Measurements from ENCODE around the gene SOHLH1. TPM values are rescaled to one million over a fixed set of nuclear protein-coding genes. Genes with fewer than 3 reads are reported as not detected.

Gene SOHLH1
- total and polyA plus RNA-seq, 2 of the 13 experiments (the other 11 are each of a cell fraction or from before 2014, with no cell fraction given), result 0.15 TPM

DNA sequence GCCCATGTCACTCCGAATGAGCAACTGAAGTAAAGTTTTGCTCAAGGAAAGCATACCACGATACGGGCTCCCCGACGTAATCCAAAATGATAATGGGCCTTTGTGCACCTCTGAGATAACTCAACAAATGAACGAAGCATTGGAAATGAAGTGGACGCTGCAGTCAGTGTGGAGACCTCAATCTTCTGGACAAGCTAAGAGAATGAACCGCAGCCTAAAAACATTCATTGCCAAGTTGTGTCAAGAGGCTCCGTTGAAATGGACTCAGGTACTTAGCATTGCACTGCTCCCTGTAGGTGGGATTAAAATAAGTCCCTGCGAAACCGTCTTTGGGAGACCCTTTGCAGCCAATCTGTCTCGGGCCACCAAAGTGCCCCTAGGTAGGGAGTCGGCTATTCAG lies 40.0 kb downstream of the SOHLH1 start (continued):
- no peak for TF ChIP-seq ZNF557 (CRISPR knock-in tag; IDR thresholded peaks at IDR 0.05)
- TF ChIP-seq, protein P1, sequence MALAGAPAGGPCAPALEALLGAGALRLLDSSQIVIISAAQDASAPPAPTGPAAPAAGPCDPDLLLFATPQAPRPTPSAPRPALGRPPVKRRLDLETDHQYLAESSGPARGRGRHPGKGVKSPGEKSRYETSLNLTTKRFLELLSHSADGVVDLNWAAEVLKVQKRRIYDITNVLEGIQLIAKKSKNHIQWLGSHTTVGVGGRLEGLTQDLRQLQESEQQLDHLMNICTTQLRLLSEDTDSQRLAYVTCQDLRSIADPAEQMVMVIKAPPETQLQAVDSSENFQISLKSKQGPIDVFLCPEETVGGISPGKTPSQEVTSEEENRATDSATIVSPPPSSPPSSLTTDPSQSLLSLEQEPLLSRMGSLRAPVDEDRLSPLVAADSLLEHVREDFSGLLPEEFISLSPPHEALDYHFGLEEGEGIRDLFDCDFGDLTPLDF (CRISPR knock-in tag; IDR thresholded peaks at IDR 0.05), result no peak
- no peak for TF ChIP-seq XRCC5 (optimal IDR thresholded peaks at IDR 0.05; ENCODE audit: low read length)
- no peak for TF ChIP-seq ZNF337 (CRISPR knock-in tag; IDR thresholded peaks at IDR 0.05; ENCODE audit: borderline replicate concordance, low read depth)
- TF ChIP-seq, protein P2, sequence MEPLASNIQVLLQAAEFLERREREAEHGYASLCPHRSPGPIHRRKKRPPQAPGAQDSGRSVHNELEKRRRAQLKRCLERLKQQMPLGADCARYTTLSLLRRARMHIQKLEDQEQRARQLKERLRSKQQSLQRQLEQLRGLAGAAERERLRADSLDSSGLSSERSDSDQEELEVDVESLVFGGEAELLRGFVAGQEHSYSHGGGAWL (CRISPR knock-in tag; IDR thresholded peaks at IDR 0.05), result no peak
- TF ChIP-seq, protein P3, sequence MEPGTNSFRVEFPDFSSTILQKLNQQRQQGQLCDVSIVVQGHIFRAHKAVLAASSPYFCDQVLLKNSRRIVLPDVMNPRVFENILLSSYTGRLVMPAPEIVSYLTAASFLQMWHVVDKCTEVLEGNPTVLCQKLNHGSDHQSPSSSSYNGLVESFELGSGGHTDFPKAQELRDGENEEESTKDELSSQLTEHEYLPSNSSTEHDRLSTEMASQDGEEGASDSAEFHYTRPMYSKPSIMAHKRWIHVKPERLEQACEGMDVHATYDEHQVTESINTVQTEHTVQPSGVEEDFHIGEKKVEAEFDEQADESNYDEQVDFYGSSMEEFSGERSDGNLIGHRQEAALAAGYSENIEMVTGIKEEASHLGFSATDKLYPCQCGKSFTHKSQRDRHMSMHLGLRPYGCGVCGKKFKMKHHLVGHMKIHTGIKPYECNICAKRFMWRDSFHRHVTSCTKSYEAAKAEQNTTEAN (CRISPR knock-in tag; conservative IDR thresholded peaks at IDR 0.05), result no peak
- TF ChIP-seq KAT2B (IDR thresholded peaks at IDR 0.05; ENCODE audit: borderline replicate concordance, low read depth, low read length), result no peak
- TF ChIP-seq ZNF607 (CRISPR knock-in tag; IDR thresholded peaks at IDR 0.05; ENCODE audit: borderline replicate concordance), result no peak

DNA sequence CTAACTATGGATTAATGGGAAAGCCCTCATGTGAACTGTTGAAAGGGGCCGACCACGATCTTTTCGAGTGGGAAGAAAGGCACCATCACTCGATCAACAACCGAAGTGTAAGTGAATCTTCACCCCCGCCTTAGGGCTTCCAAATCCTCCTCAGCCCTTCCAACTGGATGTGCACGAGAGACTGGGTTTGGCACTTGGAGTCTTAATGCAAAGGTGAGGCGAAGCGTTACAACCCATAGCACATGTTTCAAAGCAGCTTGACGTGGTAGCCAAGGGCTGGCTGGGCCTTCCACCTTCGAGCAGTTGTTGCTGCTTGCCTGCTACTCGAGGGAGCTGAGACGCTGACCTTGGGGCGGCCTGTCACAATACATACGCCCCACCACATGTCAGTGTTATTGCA lies 41.9 kb downstream of the SOHLH1 start:
- WGBS (ENCODE audit: low lambda C conversion rate), result 14% methylated on average over 9 of the region's 15 CpGs
- Histone ChIP-seq H3K4me2 (ENCODE audit: low read depth, low read length) (no peak overlapping the region), H4K20me1 (ENCODE audit: insufficient read depth, low read length) (no peaks in the 10 kb centered on the region), H2AFZ (ENCODE audit: low read length) (no peak overlapping the region), H3K27me3 (ENCODE audit: control insufficient read depth in 1 of 2, insufficient read depth in 2 of 2, low read length in 2 of 2) (peaks cover 6 to 50% of the 10 kb centered on the region in 2 experiments; a peak in 4 of 5 replicates), H3K27ac (ENCODE audit: extremely low read length, insufficient read depth, low read length) (no peak overlapping the region), H3K4me3 (replicated peaks in 1 of 3; ENCODE audit: insufficient read depth in 1 of 3, low read depth in 2 of 3, low read length in 3 of 3) (no peak overlapping the region), H3K79me2 (ENCODE audit: insufficient read depth, low read length) (no peaks in the 10 kb centered on the region), H3K9ac (ENCODE audit: insufficient read depth, low read depth, low read length) (no peak overlapping the region), H3K36me3 (replicated peaks in 1 of 2; ENCODE audit: control insufficient read depth in 1 of 2, insufficient read depth in 2 of 2, low read length in 2 of 2) (no peaks in the 10 kb centered on the region), H3K4me1 (ENCODE audit: insufficient read depth, low read length) (0 out of 2 replicates have a peak, but pooled peaks cover 5% of the 10 kb centered on the region), H3K9me3 (ENCODE audit: low read length) (no peaks in the 10 kb centered on the region)
- intact Hi-C loops (cut with micrococcal nuclease; ENCODE audit: unreplicated experiment) (no loop called here), in situ Hi-C loops (cut with HindIII; ENCODE audit: extremely low pct_ligation_motif_present, low pct_unique_long_range_greater_than_20kb) (no loop called here)
- no peak for FAIRE-seq
- no peak for ATAC-seq
- no TSS peak for BruUV-seq (replicated peaks)
- no peak for TF ChIP-seq ZNF3 (CRISPR knock-in tag; IDR thresholded peaks at IDR 0.05)
- TF ChIP-seq CENPT (CRISPR knock-in tag; IDR thresholded peaks at IDR 0.05; ENCODE audit: low read depth), result no peak
- no peak for TF ChIP-seq KLF13 (CRISPR knock-in tag; IDR thresholded peaks at IDR 0.05)
- TF ChIP-seq SIX1 (CRISPR knock-in tag; IDR thresholded peaks at IDR 0.05; ENCODE audit: borderline replicate concordance), result no peak
- no peak for DNase-seq (ENCODE audit: low spot score)
- ChIA-PET CTCF (ENCODE audit: low intra/inter-chr PET ratio, low total read pairs) (no interaction called here), POLR2A (no interaction called here)

Data from HepG2 (cell line).